Raji (cell line): ENCODE results near the gene CAMTA1.

Source experiments
- POLR2A ChIP-seq: IDR thresholded peaks from 2 replicates; pipeline ENCODE4 v1.6.1; 2011; ENCODE audit warnings: low read depth, low read length, control low read depth; ENCODE audit not compliant: insufficient read depth

CAMTA1 gene

GRCh38 chr1:7174561-7174960 lies 389.3 kb downstream of the CAMTA1 start:
- TF ChIP-seq POLR2A, result no peak

- no peak for TF ChIP-seq POLR2A
These were observed 390.0 kb downstream of the CAMTA1 start for GRCh38 chr1:7174980-7175906.

GRCh38 chr1:7177021-7177420 lies 391.8 kb downstream of the CAMTA1 start:
- no peak for TF ChIP-seq POLR2A

GRCh38 chr1:7177438-7178146 lies 392.3 kb downstream of the CAMTA1 start:
- no peak for TF ChIP-seq POLR2A

- no peak for TF ChIP-seq POLR2A
These were observed 393.1 kb downstream of the CAMTA1 start for GRCh38 chr1:7178336-7178735.

GRCh38 chr1:7178741-7179140 lies 393.5 kb downstream of the CAMTA1 start:
- TF ChIP-seq POLR2A, result no peak

- TF ChIP-seq POLR2A, result no peak
These were observed 400.5 kb downstream of the CAMTA1 start for GRCh38 chr1:7185721-7186120.

- TF ChIP-seq POLR2A, result no peak
These were observed 401.3 kb downstream of the CAMTA1 start for GRCh38 chr1:7186382-7187111.

GRCh38 chr1:7187112-7187493 lies 401.8 kb downstream of the CAMTA1 start:
- TF ChIP-seq POLR2A, result no peak

GRCh38 chr1:7190261-7190660 lies 405.0 kb downstream of the CAMTA1 start:
- no peak for TF ChIP-seq POLR2A

GRCh38 chr1:7192453-7192852 lies 407.2 kb downstream of the CAMTA1 start:
- no peak for TF ChIP-seq POLR2A

- no peak for TF ChIP-seq POLR2A
These were observed 411.0 kb downstream of the CAMTA1 start for GRCh38 chr1:7196036-7196911.

- TF ChIP-seq POLR2A, result no peak
These were observed 413.4 kb downstream of the CAMTA1 start for GRCh38 chr1:7198664-7199063.

GRCh38 chr1:7199077-7199779 lies 414.0 kb downstream of the CAMTA1 start:
- TF ChIP-seq POLR2A, result no peak
